Endodermal cell (in vitro differentiated cells): ENCODE measurements around the gene NTRK3. TPM values are rescaled to one million over a fixed set of nuclear protein-coding genes. Genes with fewer than 3 reads are reported as not detected.

Experiments used
- DNase-seq: peaks from one replicate; pipeline ENCODE4 v3.0.0-alpha.2; 2017
- H3K27ac ChIP-seq: 2 replicates; pipeline ENCODE4 v1.5.1; 2013; ENCODE audit warnings: mild to moderate bottlenecking, low read depth, low read length, moderate library complexity
- H3K27me3 ChIP-seq: 2 replicates; pipeline ENCODE4 v1.6.1; 2013; ENCODE audit warnings: mild to moderate bottlenecking, low read length, moderate library complexity; ENCODE audit not compliant: insufficient read depth, control insufficient read depth, poor library complexity, severe bottlenecking
- H3K36me3 ChIP-seq: 2 replicates; pipeline ENCODE4 v1.7.0; 2013; ENCODE audit warnings: mild to moderate bottlenecking, low read length, moderate library complexity; ENCODE audit not compliant: control insufficient read depth, insufficient read depth
- H3K4me1 ChIP-seq: one replicate; pipeline ENCODE4 v1.7.0; 2013; ENCODE audit warnings: low read length; ENCODE audit not compliant: control insufficient read depth, insufficient read depth
- H3K4me3 ChIP-seq: 2 replicates; pipeline ENCODE4 v1.5.1; 2013; ENCODE audit warnings: mild to moderate bottlenecking, low read length, moderate library complexity
- H3K9ac ChIP-seq: 2 replicates; pipeline ENCODE4 v1.6.1; 2013; ENCODE audit warnings: mild to moderate bottlenecking, low read length, moderate library complexity; ENCODE audit not compliant: poor library complexity, severe bottlenecking; ENCODE audit errors: extremely low read depth
- H3K9me3 ChIP-seq: 2 replicates; pipeline ENCODE4 v1.6.1; 2013; ENCODE audit warnings: mild to moderate bottlenecking, low read length, moderate library complexity; ENCODE audit not compliant: control insufficient read depth
- H3K27ac Mint-ChIP-seq: 2 replicates; pipeline ENCODE4 v1.8.0; 2020; ENCODE audit warnings: mixed read lengths
- H3K27me3 Mint-ChIP-seq: 2 replicates; pipeline ENCODE4 v1.8.0; 2021; ENCODE audit warnings: mild to moderate bottlenecking, mixed read lengths; ENCODE audit not compliant: insufficient read depth
- H3K36me3 Mint-ChIP-seq: 2 replicates; pipeline ENCODE4 v1.8.0; 2020; ENCODE audit warnings: low read depth, mixed read lengths
- H3K4me1 Mint-ChIP-seq: 2 replicates; pipeline ENCODE4 v1.8.0; 2020; ENCODE audit warnings: mixed read lengths
- H3K4me3 Mint-ChIP-seq: 2 replicates; pipeline ENCODE4 v1.8.0; 2020; ENCODE audit warnings: mild to moderate bottlenecking, moderate library complexity, mixed read lengths
- H3K9me3 Mint-ChIP-seq: 2 replicates; pipeline ENCODE4 v1.8.0; 2020; ENCODE audit warnings: mild to moderate bottlenecking, mixed read lengths
- WGBS, 2 experiments: methylation state at CpG; one replicate each; pipeline versions ENCODE4 v1.1.5 to v1.1.7; 2013; ENCODE audit warnings: missing lambda C conversion rate in 2 of 2, mixed read lengths in 1 of 2; ENCODE audit not compliant: insufficient coverage in 1 of 2, insufficient read length in 1 of 2; 5-methylcytosine and 5-hydroxymethylcytosine counted together
- long read RNA-seq, 4 experiments: library from polyadenylated mRNA in 2 of 4; library from RNA in 1 of 4; library from capped mRNA in 1 of 4; stranded (forward) in 3 of 4; unstranded in 1 of 4; transcript quantifications; one replicate each; pipeline ENCODE4 v2.0.0, GENCODE V29; 2020 to 2021; ENCODE audit warnings: inconsistent platforms in 1 of 4
- polyA plus RNA-seq, 2 experiments: library from polyadenylated mRNA; stranded (reverse); fragments of 50-300 nt; gene quantifications; one replicate each; pipeline ENCODE4 v1.2.3, GENCODE V29; 2013
- total RNA-seq, 2 donors: library from RNA; stranded (reverse); fragmentation: NEBNext Ultra II Directional in 1 of 2; extraction: Animal tissue kit (Norgen Biotek cat#: 25700) in 1 of 2; gene quantifications; 2 replicates in 1 of 2; 3 replicates in 1 of 2; pipeline ENCODE4 v1.2.1, GENCODE V29; 2021
- TF ChIP-seq, protein P1 (sequence below): fragments of 200-600 bp; sonication (generic); conservative IDR thresholded peaks from 2 replicates; pipeline ENCODE4 v1.5.0; 2021; ENCODE audit warnings: antibody characterized with exemption, mild to moderate bottlenecking

Gene NTRK3
- under 1 TPM; 0.11 to 0.86 TPM for total RNA-seq
- 8.6 TPM for polyA plus RNA-seq (2013, experiment 1 of 2)
- 8.7 TPM for polyA plus RNA-seq (2013, experiment 2 of 2)
- long read RNA-seq, experiment 1 = 0 reads
- long read RNA-seq, experiment 2 = 0 reads
- long read RNA-seq, experiment 3, partial matches to known transcripts = 0 of 2 reads
- long read RNA-seq, experiment 3, other reads (novel, unspliced or antisense) = 2 of 2 reads
- long read RNA-seq, experiment 4 = 0 reads

DNA sequence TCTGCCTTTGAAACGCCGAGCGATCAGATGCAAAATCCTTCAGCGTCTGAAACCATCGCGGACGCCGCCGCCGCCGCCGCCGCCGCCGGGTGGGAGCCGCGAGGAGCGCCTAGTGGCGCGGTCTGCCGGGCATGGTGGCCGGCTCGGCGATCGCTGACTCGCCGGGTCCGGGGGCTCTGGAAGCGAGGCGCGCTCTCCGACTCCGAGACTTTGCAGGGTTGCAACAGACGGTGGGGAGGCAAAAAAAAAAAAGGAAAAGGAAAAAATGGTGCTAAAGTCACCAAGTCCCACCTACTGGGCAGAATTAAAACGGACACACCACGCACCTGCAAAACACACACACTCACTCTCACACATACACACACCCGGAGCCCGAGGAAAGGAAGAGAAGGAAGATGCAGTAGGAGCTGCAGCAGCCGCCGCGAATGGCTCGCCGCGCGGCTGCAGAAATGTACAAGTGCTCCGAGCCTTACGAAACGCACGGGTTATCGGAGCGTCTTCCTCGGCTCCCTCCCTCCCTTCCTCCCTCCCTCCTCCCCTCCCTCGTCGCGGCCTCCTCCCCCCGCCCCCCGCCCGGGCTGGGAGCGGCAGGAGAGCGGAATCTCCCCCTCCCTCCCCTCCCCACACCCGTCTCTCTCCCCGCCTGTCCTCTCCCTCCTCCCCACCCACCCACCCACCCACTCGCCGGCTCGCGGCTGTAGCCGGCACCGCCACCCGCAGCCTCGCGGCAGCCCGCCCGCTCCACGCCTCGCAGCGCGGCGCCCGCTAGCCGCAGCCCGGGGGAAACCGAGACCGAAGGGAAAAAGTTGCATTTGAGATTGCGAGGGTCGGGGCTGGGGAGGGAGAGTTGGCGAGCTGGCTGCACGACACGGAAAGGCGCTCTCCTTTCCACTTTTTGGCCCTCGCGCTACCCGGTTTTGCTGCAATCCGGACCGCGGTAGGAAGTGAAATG is at the start of gene NTRK3:
Gene NTRK3 (minus strand): TSS at position 461 of the 952 bp plus-strand sequence. CDS start 586 bp downstream, outside the sequence.
- Histone ChIP-seq H3K9ac (no peak within 1 kb of the TSS), H3K9me3 (no peaks in the 10 kb centered on the region), H3K4me1 (peaks cover 3% of the 10 kb centered on the region), H3K27ac (no peak within 1 kb of the TSS), H3K27me3 (peaks cover 96% of the 10 kb centered on the region), H3K36me3 (no peaks in the 10 kb centered on the region), H3K4me3 (peak within 1 kb of the TSS; percentile 83)
- TF ChIP-seq, protein P1, sequence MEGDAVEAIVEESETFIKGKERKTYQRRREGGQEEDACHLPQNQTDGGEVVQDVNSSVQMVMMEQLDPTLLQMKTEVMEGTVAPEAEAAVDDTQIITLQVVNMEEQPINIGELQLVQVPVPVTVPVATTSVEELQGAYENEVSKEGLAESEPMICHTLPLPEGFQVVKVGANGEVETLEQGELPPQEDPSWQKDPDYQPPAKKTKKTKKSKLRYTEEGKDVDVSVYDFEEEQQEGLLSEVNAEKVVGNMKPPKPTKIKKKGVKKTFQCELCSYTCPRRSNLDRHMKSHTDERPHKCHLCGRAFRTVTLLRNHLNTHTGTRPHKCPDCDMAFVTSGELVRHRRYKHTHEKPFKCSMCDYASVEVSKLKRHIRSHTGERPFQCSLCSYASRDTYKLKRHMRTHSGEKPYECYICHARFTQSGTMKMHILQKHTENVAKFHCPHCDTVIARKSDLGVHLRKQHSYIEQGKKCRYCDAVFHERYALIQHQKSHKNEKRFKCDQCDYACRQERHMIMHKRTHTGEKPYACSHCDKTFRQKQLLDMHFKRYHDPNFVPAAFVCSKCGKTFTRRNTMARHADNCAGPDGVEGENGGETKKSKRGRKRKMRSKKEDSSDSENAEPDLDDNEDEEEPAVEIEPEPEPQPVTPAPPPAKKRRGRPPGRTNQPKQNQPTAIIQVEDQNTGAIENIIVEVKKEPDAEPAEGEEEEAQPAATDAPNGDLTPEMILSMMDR = no peak
- H3K36me3 Mint-ChIP-seq = no peaks in the 10 kb centered on the region
- no peak within 1 kb of the TSS for H3K27ac Mint-ChIP-seq
- DNase-seq = peak; percentile 81
- peaks cover 95% of the 10 kb centered on the region for H3K27me3 Mint-ChIP-seq
- WGBS, 2 experiments = 0 to 7% methylated on average over 3 to 79 of the region's 95 CpGs
- peak within 1 kb of the TSS; percentile 71 for H3K4me3 Mint-ChIP-seq
- peaks cover 16% of the 10 kb centered on the region for H3K4me1 Mint-ChIP-seq
- H3K9me3 Mint-ChIP-seq = no peaks in the 10 kb centered on the region

DNA sequence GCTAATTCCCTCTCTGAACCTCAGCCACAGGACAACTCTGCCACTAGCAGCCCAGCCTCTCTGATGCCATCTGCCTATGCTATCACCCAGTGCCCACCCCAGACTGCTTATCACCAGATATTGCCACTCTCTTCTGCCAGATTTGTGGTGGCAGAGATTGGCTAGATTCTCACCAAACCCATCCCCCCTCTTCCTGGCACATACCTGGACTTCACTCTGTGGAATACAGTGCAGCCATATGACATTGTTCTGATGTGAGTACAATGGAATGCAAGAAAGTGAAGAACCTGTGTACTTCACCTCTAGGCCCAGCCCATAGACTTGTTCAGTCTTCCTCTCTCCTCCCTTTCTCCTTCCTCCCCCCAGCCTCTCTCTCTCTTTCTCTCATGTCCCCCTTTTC is 46.9 kb upstream of the NTRK3 start:
- Histone ChIP-seq H3K27ac (no peak overlapping the region), H3K9me3 (no peaks in the 10 kb centered on the region), H3K27me3 (peaks cover 34% of the 10 kb centered on the region), H3K36me3 (no peaks in the 10 kb centered on the region), H3K4me3 (no peak overlapping the region), H3K9ac (no peak overlapping the region), H3K4me1 (peaks cover 3% of the 10 kb centered on the region)
- no peak overlapping the region for H3K4me3 Mint-ChIP-seq
- no peak for DNase-seq
- no peaks in the 10 kb centered on the region for H3K36me3 Mint-ChIP-seq
- no peak overlapping the region for H3K27ac Mint-ChIP-seq
- no peaks in the 10 kb centered on the region for H3K9me3 Mint-ChIP-seq
- peaks cover 30% of the 10 kb centered on the region for H3K27me3 Mint-ChIP-seq
- peaks cover 10% of the 10 kb centered on the region for H3K4me1 Mint-ChIP-seq
- TF ChIP-seq, protein P1 = no peak

GRCh38 chr15:88302373-88302772 is 45.8 kb upstream of the NTRK3 start:
- H3K4me3 Mint-ChIP-seq = no peak overlapping the region
- TF ChIP-seq, protein P1 = no peak
- H3K27me3 Mint-ChIP-seq = peaks cover 29% of the 10 kb centered on the region
- Histone ChIP-seq H3K9me3 (no peaks in the 10 kb centered on the region), H3K36me3 (no peaks in the 10 kb centered on the region), H3K4me3 (no peak overlapping the region), H3K4me1 (peaks cover 3% of the 10 kb centered on the region), H3K27ac (no peak overlapping the region), H3K27me3 (peaks cover 30% of the 10 kb centered on the region), H3K9ac (no peak overlapping the region)
- no peak for DNase-seq
- H3K27ac Mint-ChIP-seq = no peak overlapping the region
- no peaks in the 10 kb centered on the region for H3K36me3 Mint-ChIP-seq
- no peaks in the 10 kb centered on the region for H3K9me3 Mint-ChIP-seq
- H3K4me1 Mint-ChIP-seq = peaks cover 10% of the 10 kb centered on the region
- 79 to 90% methylated on average over 2 to 3 of the region's 3 CpGs for WGBS, 2 experiments
